Natural killer cell (primary cell): ENCODE results near the gene LRPPRC. TPM values are rescaled to one million over a fixed set of nuclear protein-coding genes. Genes with fewer than 3 reads are reported as not detected.

ENCODE experiments used
- ATAC-seq, 3 donors: fragments of 150-1000 bp in 2 of 3; fragments of 200-7000 bp in 1 of 3; cut with Tn5 transposase; 1 replicate in 1 of 3; 2 replicates in 2 of 3; pipeline ENCODE4 v1.10.0; 2021; ENCODE audit warnings: mild to moderate bottlenecking in 2 of 3, moderate library complexity in 2 of 3
- DNase-seq, 2 donors: peaks; one replicate each; pipeline versions ENCODE4 v3.0.0 to v3.0.0-alpha.2; 2013 to 2021; ENCODE audit warnings: mixed read lengths in 1 of 2
- H3K27ac ChIP-seq: one replicate; pipeline ENCODE4 v1.5.1; 2013; ENCODE audit warnings: mild to moderate bottlenecking, low read length
- H3K27me3 ChIP-seq: one replicate; pipeline ENCODE4 v1.6.1; 2013; ENCODE audit warnings: low read length; ENCODE audit not compliant: control insufficient read depth, insufficient read depth
- H3K36me3 ChIP-seq: one replicate; pipeline ENCODE4 v1.6.1; 2013; ENCODE audit warnings: low read length; ENCODE audit not compliant: control insufficient read depth, insufficient read depth
- H3K4me1 ChIP-seq: one replicate; pipeline ENCODE4 v1.6.1; 2013; ENCODE audit warnings: low read length; ENCODE audit not compliant: control insufficient read depth, insufficient read depth
- H3K4me3 ChIP-seq: one replicate; pipeline ENCODE4 v1.5.1; 2013; ENCODE audit warnings: low read length
- H3K9me3 ChIP-seq: one replicate; pipeline ENCODE4 v1.6.1; 2013; ENCODE audit warnings: low read length; ENCODE audit not compliant: control insufficient read depth, insufficient read depth
- H3K27ac Mint-ChIP-seq, 2 donors: one replicate each; pipeline ENCODE4 v1.8.0; 2022; ENCODE audit warnings: mild to moderate bottlenecking in 2 of 2, mixed read lengths in 2 of 2, moderate library complexity in 1 of 2
- H3K27me3 Mint-ChIP-seq, 2 donors: one replicate each; pipeline ENCODE4 v1.8.0; 2022; ENCODE audit warnings: low read depth in 2 of 2, mixed read lengths in 2 of 2
- H3K36me3 Mint-ChIP-seq: one replicate; pipeline ENCODE4 v1.8.0; 2022; ENCODE audit warnings: mixed read lengths
- H3K4me1 Mint-ChIP-seq, 2 donors: one replicate each; pipeline ENCODE4 v1.8.0; 2022; ENCODE audit warnings: mixed read lengths in 2 of 2
- H3K4me3 Mint-ChIP-seq: one replicate; pipeline ENCODE4 v1.8.0; 2022; ENCODE audit warnings: mild to moderate bottlenecking, moderate library complexity, mixed read lengths
- H3K9me3 Mint-ChIP-seq, 2 donors: one replicate each; pipeline ENCODE4 v1.8.0; 2022; ENCODE audit warnings: mixed read lengths in 2 of 2
- WGBS: methylation state at CpG from one replicate; pipeline ENCODE4 v1.1.7; 2013; ENCODE audit warnings: missing lambda C conversion rate; ENCODE audit not compliant: insufficient coverage; 5-methylcytosine and 5-hydroxymethylcytosine counted together
- intact Hi-C: fragments of 100-400 bp; cut with micrococcal nuclease; formaldehyde crosslinking; loops from one replicate; pipeline ENCODE4 v1.14.2; 2022
- total RNA-seq, 4 donors: library from RNA; stranded (reverse); fragments of 120-200 nt in 1 of 4; gene quantifications; one replicate each; pipeline versions ENCODE4 v1.2.3 to v1.2.4, GENCODE V29; 2013 to 2022
- TF ChIP-seq, protein P1 (sequence below): fragments of 200-600 bp; IDR thresholded peaks from one replicate; pipeline ENCODE4 v1.8.0; 2022; ENCODE audit warnings: antibody characterized with exemption

Gene LRPPRC
- total RNA-seq, 3 donors from 2014 or later (not counting 1 experiment from before 2014, with no cell fraction given) = 43.5 to 53.8 (median 48.4) TPM

DNA sequence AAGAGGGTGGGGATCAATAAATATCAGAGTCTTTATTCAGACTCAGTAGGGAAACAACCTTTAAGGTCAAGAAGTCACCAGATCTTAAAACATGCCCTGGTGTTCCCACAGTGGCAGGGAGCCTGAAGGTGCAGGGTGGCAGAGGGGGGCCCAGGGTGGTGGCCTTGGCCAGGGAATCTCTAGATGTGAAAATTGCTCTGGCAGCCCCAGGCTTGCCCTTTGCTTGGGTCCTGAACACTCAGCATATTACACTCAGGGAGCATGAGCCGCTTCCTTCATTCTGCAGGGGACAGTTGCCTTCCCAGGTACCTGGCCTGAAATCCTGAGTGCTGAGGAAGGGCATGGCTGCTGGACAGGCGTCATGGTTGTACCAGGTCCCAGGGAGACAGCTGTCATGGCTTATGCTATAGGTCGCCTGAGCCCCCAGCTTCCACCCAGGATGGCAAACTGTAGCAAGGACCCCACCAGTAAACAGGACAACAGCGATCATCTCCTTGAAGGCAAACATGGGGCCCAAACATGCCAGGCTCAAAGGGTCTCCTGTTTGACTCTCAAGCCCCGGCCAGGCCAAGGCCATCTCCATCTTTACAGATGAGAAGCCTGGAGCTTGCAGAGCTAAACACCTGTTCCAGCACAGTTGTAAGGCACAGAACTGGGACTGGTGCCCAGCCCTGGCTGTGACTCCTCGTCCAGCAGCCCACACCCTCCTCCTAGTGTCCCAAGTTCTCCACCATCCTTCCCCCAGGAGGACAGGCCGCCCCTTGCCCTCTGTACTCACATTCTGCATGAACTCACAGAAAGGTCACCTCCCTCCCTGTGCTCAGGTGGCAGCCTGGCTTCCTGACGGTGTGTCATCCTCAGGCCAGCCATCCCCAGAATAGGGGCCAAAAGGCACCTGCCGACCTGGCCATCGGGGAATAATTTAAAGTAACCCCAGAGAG lies 142.4 kb downstream of the LRPPRC start:
- Mint-ChIP-seq H3K27ac (no peak overlapping the region), H3K27me3 (peaks cover 23 to 36% of the 10 kb centered on the region in 2 donors), H3K4me3 (no peak overlapping the region), H3K9me3 (no peaks in the 10 kb centered on the region), H3K36me3 (no peaks in the 10 kb centered on the region), H3K4me1 (no peaks in the 10 kb centered on the region)
- Histone ChIP-seq H3K36me3 (no peaks in the 10 kb centered on the region), H3K27ac (no peak overlapping the region), H3K4me1 (no peaks in the 10 kb centered on the region), H3K27me3 (no peaks in the 10 kb centered on the region), H3K4me3 (no peak overlapping the region), H3K9me3 (no peaks in the 10 kb centered on the region)
- ATAC-seq (no peak), DNase-seq (no peak)
- 80% methylated on average over 10 of the region's 10 CpGs for WGBS
- intact Hi-C loops = no loop called here
- TF ChIP-seq, protein P1, sequence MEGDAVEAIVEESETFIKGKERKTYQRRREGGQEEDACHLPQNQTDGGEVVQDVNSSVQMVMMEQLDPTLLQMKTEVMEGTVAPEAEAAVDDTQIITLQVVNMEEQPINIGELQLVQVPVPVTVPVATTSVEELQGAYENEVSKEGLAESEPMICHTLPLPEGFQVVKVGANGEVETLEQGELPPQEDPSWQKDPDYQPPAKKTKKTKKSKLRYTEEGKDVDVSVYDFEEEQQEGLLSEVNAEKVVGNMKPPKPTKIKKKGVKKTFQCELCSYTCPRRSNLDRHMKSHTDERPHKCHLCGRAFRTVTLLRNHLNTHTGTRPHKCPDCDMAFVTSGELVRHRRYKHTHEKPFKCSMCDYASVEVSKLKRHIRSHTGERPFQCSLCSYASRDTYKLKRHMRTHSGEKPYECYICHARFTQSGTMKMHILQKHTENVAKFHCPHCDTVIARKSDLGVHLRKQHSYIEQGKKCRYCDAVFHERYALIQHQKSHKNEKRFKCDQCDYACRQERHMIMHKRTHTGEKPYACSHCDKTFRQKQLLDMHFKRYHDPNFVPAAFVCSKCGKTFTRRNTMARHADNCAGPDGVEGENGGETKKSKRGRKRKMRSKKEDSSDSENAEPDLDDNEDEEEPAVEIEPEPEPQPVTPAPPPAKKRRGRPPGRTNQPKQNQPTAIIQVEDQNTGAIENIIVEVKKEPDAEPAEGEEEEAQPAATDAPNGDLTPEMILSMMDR = no peak

- H3K4me3 Mint-ChIP-seq = no peak overlapping the region
- Histone ChIP-seq H3K27ac (no peak overlapping the region), H3K4me1 (no peaks in the 10 kb centered on the region), H3K27me3 (no peaks in the 10 kb centered on the region), H3K4me3 (no peak overlapping the region), H3K9me3 (no peaks in the 10 kb centered on the region), H3K36me3 (no peaks in the 10 kb centered on the region)
- H3K36me3 Mint-ChIP-seq = no peaks in the 10 kb centered on the region
- TF ChIP-seq, protein P1 = no peak
- no peak overlapping the region for H3K27ac Mint-ChIP-seq
- H3K4me1 Mint-ChIP-seq = no peaks in the 10 kb centered on the region
- intact Hi-C loops = no loop called here
- peaks cover 14 to 24% of the 10 kb centered on the region in 2 donors for H3K27me3 Mint-ChIP-seq
- WGBS = 94% methylated on average over 21 of the region's 21 CpGs
- DNase-seq (no peak), ATAC-seq (no peak)
- H3K9me3 Mint-ChIP-seq = no peaks in the 10 kb centered on the region
These were observed 143.5 kb downstream of the LRPPRC start for GRCh38 chr2:43852196-43852730.

GRCh38 chr2:43851011-43851980 lies 144.5 kb downstream of the LRPPRC start:
- Histone ChIP-seq H3K4me1 (no peaks in the 10 kb centered on the region), H3K36me3 (no peaks in the 10 kb centered on the region), H3K4me3 (no peak overlapping the region), H3K9me3 (no peaks in the 10 kb centered on the region), H3K27me3 (no peaks in the 10 kb centered on the region), H3K27ac (no peak overlapping the region)
- TF ChIP-seq, protein P1 = no peak
- intact Hi-C loops = no loop called here
- H3K4me3 Mint-ChIP-seq = no peak overlapping the region
- H3K9me3 Mint-ChIP-seq = no peaks in the 10 kb centered on the region
- ATAC-seq = no peak
- no peak for DNase-seq
- 87% methylated on average over 20 of the region's 20 CpGs for WGBS
- H3K36me3 Mint-ChIP-seq = no peaks in the 10 kb centered on the region
- peaks cover 6 to 14% of the 10 kb centered on the region in 2 donors for H3K27me3 Mint-ChIP-seq
- no peaks in the 10 kb centered on the region for H3K4me1 Mint-ChIP-seq
- H3K27ac Mint-ChIP-seq = no peak overlapping the region
